T-helper 2 cell (primary cell): ENCODE results near the gene PKIG.
"Not testable (repeated sequence)": the region's sequence is repeated elsewhere in the genome, so short reads cannot be mapped to it uniquely, and the experiment has no call there.

ENCODE experiments used
- DNase-seq, 5 experiments: peaks; one replicate each; pipeline versions ENCODE4 v3.0.0 to v3.0.0-alpha.2; 2012 to 2022

Gene PKIG

DNA sequence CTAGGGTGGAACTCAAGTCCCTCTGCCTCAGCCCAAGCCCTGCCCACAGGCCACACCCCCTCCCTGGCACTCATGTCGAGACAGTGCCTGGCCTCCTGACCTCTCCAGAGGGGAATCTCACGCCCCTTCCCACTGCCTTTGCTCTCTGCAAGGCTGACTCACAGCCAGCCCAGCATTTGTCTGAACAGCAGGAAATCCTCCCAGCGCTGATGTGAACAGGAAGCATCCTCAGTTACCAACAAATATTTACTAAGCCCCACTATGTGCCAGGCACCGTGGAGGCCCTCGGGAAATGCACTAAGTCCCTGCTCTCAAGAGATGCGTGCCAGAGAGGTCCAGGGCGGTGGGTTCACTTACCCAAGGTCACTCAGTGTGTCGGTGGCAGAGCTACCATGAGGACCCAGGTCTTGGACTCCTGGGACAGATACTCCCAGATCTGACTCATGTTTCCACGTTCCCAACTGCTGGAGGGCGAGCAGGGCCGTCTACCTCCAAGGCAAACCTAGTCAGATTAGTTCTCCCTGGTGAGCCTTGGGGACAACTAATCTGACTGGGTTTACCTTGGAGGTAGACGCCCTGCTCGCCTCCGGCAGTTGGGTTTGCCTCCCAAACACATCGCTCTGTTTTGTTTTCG, 61.3 kb downstream of the PKIG start:
- peak in 3 of 5 experiments; percentile 35 to 71 (median 66) for DNase-seq

DNA sequence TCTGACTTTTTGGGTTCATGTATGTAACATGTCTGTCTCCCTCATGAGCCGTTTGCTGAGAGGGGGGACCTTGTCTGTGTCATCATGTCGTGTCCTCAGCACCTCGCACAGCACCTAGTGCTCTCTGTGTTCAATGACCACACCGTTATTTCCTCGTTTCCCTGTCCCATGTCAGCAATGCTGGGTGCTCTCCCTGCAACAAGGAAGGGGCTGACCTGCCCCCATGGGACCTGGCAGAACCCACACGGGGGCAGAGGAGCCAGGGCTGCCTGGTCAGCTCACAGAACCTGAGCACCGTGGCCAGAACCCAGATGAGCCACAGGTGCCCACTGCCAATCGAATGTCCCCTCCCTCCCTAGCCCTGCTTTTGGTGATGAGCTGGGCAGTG, 61.8 kb downstream of the PKIG start:
- DNase-seq, result peak in 1 of 5 experiments; percentile 25

DNA sequence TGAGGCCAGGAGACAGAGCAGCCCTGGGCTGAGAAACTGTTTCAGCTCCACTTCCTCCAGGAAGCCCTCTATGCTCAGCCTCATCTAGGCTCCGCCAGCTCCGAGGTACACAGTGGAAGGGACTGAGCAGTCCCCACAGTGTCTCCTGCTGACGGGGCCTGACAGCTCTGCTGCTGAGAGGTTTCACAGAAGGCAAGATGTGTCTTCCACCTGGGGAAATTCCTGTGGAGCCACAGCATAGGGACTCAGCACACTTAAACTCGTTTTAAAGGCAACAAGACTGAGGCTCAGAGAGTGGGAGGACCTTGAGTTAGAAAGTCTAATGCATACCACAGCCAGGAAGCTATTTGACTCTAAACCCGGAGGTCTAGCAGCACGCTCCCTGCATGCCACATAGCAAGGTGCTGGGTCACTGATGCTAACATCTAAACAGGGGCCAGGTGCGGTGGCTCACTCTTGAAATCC, 62.3 kb downstream of the PKIG start:
- DNase-seq, result peak in 3 of 5 experiments; percentile 18 to 77 (median 54)

DNA sequence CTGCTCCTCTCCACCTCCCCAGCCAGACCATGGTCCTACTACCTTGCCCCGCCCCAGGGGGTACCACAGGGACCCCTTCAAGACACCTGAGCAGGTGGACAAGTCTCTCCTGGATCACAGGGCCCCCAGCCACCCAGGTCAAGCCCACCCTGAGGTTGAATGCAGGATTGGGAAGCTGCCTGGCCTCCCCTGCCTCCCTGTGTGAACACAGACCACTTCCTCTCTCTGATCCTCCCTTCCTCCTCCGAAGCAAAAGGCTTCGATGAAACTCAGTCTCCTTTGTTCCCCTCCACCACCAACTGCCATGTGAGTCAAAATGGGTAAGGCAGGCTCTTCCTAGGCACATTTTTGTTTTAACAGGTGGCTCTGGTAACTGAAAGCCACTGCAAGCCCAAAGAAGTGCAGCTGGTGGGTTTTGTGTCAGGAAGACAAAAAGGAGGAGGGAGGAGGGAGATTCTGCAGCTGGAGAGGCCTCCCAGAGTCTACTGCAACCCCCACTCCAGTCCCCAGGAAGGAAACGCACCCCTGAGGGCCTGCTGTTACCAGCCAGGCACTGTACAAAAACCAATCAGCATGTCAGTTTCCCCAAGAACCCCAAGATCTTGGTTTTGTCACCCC, 63.8 kb downstream of the PKIG start:
- peak in 2 of 5 experiments; percentile 26 to 87 for DNase-seq

DNA sequence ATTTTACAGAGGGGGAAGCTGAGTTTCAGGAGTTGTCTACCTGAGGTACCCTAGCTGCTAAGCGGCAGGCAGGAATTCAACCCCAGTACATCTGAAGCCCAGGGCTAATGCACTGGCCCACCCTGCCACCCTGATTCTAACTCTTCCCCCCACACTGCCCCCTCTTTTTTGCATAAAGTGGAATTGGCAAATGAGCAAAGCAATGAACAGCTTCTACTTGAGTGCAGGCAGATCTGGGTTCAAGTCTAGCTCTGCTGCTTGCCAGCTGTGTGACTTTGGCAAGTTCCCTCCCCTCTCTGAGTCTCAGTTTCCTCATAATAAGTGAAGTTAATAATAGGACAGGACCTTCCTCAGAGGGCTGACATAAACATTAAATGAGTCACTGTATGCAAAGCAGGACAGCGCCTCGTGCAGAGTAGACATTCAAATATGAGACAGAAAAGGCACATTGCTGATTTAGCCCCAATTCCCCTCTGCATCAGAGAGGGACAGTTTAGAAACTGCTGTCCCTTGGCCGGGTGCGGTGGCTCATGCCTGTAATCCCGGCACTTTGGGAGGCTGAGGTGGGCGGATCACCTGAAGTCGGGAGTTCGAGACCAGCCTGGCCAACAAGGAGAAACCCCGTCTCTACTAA, 64.4 kb downstream of the PKIG start:
- peak in 1 of 5 experiments; percentile 54 for DNase-seq

DNA sequence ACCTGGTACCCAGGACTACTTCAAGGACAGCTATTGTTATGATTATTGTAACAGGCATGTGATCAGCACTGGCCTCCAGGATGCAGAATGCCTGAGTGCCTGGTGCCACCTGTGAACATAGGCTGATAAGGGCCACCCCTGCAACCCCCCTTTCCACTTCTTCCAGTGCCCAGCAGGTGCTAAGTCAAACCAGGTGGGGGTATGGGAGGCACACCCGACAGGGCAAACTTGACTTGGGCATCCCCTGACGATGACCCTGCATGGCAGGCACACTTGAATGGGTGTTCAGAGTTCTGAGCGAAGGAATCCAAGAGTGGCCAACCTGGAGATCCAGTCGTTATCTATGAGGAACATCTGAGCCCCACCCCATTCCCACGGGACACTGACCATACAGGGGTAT, 65.7 kb downstream of the PKIG start:
- DNase-seq, result no peak

DNA sequence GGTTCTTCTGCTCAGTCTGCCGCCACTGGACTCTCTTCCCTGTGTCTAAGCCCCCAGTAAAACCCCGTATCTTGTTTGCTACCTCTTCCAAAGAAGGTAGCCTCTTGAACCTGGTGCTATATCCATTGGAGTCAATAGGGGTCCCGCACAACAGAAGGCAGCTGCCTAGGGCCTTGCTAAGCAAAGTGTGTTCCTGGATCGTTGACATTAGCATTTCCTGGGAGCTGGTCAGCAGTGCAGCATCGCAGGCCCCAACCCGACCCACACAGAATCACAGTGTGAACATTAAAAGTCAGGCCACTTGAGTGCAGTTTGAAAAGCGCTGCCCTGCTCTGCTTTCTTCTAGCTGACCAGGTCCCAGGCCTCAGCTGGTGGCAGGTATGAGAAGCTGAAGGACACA, 66.2 kb downstream of the PKIG start:
- no peak for DNase-seq

DNA sequence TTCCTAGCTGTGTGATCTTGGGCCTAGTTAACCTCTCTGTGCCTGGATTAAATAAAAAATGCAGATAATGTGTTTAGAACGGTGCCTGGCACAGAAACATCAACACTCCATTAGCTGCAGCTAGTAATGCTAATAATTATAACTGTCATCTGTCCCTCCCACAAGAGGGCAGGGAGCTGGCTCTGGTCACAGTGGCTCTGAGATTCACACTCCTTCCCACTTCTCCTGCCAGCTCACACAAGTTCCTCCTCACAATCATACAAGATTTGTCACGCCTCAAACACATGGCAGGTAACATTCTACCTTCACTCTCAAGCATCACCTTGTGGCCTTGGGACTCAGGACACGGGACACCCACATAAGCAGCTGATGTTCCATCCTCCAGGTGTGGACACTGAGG, 66.7 kb downstream of the PKIG start:
- DNase-seq, result no peak

DNA sequence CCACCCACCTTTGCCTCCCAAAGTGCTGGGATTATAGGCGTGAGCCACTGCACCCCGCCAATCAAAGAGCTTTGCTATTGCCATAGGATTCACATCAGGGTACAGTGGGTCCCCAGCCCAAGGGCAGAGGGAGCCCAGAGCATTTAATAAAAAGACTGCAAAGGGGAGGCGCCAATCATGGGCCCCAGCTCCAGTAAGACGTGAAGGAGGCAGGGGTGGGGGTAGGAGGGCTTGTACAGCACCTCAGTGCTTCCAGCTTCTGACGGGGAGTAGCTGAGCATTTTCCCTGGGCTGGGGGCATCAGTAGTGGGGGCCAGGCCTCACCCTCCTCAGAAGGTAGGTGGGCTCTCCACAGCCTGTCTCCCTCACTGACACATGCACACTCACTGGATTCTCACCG, 67.6 kb downstream of the PKIG start:
- DNase-seq, result no peak

DNA sequence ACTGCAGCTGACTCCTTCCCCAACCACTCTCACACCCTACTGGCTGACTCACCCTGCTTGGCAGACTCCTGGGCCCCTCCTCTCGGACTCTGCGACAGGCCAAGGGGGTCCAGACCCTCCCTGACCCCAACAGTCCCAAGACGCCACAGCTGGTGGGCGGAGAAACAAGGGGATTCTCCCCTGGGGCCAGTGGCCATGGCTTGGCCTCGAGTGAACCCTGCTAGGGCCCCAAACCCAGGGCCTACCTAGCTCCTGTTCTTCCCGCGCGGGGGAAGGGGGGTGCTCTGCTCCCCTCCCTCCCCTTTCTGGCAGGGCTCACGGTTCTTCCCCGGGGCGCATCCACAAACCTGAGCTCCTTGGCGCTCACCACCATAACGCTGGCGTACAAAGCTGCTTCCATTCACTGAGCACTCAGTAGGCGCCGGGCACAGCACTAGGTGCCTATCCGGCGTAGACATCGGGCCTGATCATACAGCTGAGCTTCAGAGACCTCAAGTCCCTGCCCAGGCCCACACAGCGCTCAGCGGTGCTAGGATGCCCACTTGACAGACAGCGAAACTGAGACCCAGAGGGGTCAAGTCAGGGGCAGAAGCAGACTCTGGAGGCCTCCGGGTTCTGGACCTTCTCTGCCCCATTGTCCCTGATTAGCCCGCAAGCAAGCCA, 68.5 kb downstream of the PKIG start:
- peak in 2 of 5 experiments; percentile 17 to 65 for DNase-seq

DNA sequence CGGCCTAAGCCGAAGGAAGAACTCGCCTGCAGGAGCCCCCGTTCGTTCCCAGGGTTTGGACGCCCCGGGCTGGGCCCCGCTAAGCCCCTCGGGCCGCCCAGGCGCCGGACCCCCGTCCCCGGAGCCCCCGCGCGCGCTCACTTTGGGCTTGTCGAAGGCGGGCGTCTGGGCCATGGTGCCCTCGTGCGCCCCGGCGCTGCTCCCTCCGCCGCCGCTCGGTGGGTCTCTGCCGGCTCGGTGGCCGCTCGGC, 69.0 kb downstream of the PKIG start:
- no peak for DNase-seq

DNA sequence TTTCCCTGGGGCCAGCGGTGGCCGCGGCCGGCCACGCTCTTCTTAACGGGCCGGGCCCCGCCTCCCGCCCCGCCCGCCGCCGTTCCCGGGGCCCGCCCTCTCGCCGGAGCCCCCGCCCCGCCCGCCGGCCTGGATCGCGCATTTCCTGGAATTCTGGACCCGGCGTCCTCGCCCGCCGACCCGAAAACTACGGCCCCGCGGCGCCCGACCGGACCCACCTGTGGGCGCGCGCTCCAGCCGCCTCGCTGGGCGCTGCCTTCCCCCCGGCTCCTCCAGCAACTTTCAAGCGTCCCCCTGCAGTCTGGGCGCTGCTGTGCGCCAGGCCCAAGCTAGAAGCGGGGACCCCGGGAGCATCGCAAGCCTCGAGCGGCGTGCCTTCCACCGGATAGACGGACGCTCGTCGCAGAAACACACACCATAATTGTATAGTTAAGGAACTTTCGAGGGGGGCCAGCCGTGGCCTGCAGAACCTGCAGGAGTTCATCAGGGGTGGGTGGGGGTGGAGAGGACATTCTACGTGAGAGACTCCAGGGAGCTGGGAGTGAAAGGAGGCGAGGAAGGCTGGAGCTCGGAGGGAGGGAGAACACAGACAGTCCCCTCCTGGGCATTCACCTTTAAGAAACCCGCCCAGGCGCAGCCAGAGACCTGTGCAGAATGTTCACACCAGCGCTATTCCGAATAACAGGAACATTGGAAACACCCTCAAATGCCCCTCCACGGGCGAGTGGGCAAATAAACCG, 69.5 kb downstream of the PKIG start, which contains the start of gene ADA:
TSS of gene ADA (minus strand) at position 16 of the 740 bp plus-strand sequence. CDS start 92 bp downstream, outside the sequence.
- DNase-seq, result peak in 3 of 5 experiments; percentile 35 to 62 (median 35)

DNA sequence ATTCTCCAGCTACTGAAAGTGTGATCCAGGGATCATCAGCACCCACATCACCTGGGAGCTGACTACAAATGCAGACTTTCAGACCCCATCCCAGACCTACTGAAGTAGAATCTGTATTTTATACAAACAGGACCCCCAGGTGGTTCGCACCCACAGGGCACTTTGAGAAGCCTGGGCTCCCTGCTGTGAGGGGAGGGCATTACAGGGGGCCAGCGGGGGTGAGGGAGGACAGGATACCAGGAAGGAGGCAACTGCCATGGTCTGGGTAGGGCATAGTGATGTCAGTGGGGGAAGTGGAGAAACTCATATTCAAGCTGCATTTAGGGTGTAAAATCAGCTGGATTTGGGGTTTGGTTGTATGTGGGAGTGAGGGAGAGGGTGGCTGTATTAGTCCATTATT, 71.2 kb downstream of the PKIG start:
- no peak for DNase-seq

DNA sequence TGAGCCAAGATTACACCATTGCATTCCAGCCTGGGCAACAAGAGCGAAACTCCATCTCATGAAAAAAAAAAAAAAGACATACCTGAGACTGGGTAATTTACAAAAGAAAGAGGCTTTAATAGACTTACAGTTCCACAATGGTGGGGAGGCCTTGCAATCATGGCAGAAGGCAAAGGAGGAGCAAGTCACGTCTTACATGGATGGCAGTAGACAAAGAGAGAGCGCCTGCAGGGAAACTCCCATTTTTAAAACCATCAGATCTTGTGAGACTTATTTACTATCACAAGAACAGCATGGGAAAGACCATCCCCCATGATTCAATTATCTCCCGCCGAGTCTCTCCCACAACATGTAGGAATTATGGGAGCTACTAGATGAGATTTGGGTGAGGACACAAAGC, 71.8 kb downstream of the PKIG start:
- DNase-seq, result not testable (repeated sequence)

DNA sequence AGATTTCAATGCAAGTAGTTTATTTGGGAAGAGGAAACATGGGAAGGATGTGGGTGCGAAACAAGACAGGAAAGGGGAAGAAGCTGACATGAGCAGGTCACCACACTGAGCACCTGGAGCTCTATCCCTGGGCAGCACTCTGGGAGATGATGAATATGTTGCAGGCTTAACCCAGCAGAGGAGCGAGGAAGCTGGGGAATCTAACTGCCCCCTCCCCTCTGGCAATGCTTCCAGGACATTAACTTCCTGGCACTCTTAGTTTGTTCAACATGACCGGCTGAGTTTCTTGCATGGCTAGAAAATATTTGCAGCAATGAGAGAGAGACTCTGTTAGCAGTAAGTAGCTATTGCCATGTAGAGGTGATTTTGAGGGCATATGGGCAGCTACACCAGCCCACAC, 74.1 kb downstream of the PKIG start:
- no peak for DNase-seq

DNA sequence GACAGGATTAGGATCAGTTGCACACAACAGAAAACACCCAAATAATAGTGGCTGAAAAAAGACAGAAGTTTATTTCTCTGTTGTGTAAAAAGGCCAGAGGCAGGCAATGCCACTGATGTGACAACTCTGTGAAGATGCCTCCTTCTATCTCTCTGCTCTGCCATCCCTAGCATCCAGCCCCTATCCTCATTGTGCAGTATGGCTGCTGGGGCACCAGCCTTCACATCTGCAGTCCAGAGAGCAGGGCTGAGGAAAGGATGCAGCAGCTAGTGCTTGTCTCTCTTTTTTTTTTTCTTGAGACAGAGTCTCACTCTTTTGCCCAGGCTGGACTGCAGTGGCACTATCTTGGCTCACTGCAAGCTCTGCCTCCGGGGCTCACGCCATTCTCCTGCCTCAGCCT, 75.5 kb downstream of the PKIG start:
- no peak for DNase-seq

DNA sequence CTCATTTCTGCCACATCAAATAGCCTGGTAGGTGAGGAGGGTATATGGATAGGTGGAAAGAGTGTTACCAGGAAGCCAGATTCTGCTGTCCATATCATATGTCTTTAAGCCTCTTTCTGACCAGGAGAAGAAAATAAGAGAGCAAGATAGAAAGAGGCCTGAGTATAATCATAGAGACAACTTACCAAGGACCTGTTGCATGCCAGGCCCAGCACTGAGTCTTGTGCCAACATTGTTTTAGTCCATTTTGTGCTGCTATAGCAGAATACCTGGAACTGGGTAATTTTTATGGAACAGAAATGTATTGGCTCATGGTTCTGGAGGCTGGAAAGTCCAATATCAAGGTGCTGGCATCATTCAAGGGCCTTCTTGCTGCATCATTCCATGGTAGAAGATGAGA, 76.4 kb downstream of the PKIG start:
- no peak for DNase-seq

DNA sequence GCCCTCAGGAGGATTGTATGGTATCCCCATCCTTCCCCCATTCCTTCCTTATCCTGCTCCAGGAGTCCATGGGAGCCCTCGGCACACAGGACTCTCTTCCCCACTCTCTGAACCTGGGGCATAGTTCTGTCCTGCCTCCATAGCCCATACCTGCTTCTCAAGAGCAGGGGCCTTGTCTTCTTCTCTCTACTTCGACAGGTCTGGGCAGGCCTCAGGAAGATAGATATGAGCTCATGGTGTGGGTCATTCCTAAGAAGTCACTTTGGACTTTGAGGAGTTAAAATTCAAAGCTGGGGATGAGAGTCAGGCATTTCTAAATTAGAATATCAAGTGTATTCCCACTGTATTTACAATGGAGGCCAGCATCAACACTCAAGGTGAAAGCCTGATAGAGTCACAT, 77.6 kb downstream of the PKIG start:
- DNase-seq, result no peak

DNA sequence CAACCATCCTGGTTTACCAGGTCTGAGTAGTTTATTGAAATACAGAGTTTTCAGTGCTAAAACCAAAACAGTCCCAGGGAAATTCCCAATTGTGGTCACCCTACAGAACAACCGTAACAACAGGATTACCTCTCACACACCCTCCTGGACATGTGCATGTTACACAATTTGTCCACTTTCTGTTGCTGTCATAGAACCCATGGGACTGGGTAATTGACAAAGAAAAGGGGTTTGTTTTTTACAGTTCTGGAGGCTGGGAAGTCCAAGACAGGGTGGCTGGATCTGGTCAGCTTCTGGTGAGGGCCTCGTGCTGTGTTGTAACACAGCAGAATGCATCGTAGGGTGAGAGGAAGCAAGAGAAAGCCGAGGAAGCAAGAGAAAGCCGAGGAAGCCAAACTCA, 78.2 kb downstream of the PKIG start:
- DNase-seq, result no peak

DNA sequence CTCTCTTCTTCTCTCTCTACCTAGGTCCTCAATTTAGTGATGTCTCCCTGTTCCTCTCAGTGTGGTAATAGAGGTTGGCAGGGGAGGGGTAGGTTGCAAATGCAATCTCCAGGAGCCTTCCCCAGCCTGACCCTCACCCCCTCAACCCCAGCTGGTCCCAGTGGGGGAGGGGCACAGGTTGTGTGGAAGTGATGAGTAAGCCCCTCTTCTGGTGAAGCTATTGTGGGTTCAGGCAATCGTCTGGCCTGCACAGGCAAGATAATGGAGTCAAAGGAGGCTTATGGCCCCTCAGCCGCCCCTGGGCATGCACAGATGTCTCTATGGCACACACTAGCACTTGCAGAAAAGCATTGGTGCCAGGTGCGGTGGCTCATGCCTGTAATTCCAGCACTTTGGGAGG, 79.9 kb downstream of the PKIG start:
- DNase-seq, result no peak

DNA sequence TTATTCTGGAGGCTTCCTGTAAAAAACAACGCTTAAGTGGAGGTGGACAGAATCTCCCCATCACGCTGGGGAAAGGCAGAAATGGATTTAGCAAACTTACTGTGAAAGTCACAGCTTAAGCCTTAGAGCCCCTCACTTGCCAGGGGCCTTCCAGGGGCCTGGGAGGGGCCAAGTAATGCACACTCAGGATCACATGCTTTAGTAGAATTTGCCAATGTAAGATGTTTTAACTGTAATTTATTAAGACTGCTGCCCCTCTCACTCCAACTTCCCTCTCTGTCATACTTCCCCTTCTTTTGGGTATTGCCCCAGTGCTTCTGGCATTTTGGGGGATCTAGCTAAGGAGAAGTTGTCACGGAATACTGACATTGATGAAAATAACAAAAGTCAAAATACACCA, 81.8 kb downstream of the PKIG start:
- DNase-seq, result no peak

DNA sequence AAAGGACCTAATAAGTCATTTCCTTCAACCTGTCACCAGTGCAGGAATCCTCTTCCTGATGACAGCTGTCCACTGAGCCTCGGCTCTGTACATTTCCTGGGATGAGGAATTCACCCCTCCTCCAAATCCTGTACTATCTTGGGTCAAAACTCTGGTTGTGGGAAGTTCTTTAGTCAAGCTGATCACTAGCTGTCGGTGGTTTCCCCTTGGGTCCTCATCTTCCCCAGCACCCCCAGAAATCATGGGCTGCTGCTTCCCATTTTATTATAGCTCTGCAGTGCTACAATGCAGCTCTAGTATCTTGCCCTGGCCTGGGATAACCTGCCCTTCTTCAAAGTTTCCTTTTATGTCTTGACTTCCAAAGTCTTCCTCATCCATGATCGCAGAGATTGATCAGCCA, 83.7 kb downstream of the PKIG start:
- no peak for DNase-seq
